ENCODE data around the gene SPATA21.

Gene SPATA21

DNA sequence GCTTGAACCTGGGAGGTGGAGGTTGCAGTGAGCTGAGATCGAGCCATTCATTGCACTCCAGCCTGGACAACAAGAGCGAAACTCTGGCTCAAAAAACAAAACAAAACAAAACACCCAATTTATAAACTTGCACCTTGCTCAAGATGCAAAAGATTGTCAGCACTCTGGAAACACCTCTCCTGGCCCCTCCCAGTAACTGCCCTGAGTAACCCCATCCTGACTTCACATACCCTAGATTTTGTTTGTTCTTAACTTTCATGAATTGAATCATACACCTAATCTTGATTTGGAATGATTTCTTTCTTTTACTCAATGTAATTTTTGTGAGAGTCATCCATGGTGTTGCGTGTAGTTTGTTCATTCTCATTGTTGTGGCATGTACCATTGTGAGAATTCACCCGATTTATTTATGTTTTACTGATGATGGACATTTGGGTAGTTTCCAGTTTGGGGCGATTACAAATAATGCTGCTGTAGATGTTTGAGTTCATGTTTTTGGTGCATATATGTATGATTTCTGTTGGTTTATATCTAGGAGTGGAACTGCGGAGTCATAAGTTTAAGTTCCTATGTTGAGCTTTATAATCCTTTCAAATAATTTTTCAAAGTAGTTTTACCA lies 13.7 kb upstream of the SPATA21 start:
- DNase-seq, result no peak

- no peak for DNase-seq
Measured at GRCh38 chr1:16449666-16450065, 12.4 kb upstream of the SPATA21 start.

- DNase-seq, result no peak
Measured at GRCh38 chr1:16449065-16449464, 11.8 kb upstream of the SPATA21 start.

DNA sequence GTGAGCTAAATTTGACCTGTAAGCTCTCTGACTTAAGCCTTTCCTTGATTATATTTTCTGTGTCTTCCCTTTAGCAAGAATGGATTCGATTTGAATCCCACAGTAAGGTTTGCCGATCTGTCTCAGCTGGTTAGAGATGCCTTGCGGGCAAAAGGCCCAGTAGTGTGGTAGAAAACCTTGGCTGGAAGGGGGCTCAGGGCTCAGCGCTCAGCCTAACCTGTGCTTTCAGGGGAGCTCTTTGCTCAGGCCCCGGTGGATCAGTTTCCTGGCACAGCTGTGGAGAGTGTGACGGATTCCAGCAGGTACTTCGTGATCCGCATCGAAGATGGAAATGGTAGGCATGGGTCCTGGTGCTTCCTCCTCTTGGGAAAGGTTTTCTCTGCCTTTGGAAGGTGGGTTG lies 10.4 kb upstream of the SPATA21 start:
- DNase-seq, result no peak

DNA sequence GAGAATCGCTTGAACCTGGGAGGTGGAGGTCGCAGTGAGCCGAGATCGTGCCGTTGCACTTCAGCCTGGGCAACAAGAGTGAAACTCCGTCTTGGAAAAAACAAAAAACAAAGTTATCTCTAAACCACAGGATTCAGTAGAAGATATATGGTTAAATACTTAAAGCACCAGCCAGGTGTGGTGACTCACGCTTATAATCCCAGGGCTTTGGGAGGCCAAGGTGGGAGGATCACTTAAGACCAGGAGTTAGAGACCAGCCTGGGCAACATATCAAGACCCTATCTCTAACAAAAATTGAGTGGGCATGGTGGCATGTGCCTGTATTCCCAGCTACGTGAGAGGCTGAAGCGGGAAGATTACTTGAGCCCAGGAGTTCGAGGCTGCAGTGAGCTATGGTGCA lies 8.9 kb upstream of the SPATA21 start:
- DNase-seq, result no peak

DNA sequence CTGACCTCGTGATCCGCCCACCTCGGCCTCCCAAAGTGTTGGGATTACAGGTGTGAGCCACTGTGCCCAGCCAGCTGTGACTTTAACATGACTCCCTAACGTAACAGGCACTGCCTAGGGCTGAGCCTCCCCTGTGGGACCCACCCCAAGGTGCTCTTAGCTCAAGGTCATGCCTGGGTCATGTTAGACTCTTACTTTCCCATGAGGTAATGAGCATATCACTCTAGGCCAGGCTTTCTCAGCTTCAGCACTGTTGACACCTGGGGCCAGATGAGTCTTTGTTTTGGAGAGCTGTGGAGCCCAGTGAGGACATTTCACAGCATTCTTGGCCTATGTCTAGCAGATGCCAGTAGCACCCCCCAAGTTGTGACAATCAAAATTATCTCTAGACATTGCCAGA lies 7.8 kb upstream of the SPATA21 start:
- DNase-seq, result no peak

DNA sequence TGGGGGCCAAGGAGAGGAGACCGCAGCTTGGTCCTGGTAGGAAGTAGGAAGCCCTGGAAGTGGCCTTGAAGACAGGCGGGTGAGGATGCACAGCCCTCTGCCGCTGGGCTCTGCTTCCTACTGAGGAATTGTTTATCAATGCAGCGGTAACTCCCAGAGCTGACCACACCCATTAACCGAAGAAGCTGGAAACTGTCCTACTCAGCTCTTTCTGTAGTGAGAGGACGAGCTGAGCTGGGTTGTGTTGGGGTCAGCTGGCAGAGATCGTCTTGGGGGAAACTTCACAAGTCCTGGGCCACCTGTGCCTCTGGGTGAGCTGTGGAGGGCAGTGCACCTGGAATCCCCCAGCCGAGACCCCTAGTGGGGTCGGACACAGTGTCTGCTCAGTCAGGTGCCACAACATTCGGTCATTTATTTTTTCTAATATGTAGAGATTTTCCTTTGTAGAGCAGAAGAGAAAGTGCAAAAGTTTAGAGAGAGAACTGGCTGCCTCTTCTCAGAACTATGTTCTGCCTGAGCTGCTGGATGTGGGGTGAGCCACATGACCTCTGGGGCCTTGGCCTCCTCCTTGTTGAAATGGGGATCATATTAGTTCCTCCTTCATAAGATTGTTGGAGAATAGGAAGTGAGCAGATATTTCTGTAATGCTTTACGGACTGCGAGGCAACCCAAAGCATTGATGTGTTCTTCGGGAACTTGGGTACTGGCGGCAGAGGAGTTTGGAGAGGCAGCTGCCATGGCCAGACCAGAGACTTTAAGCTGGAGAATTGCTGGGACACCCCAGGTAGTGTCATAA lies 6.9 kb upstream of the SPATA21 start:
- no peak for DNase-seq

- no peak for DNase-seq
Measured at GRCh38 chr1:16442941-16443340, 5.7 kb upstream of the SPATA21 start.

GRCh38 chr1:16442265-16442664 lies 5.0 kb upstream of the SPATA21 start:
- no peak for DNase-seq

DNA sequence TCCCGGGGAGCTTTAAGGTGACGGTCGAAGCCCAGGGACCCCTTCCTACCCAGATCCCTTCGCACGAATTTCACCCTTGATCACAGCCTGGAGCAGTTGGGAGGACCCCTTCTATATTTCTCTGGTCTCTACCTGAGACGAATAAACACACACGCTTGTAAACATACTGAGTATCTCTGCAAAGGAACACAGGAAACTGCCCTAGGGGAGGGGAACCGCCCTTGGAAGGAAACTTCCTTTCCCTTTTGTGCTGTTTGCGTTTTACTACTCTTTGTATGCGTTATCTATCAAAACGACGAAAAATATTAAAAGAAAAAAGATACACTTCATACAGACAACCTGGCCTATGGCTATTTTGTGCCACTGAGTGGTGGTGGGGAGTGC lies 4.0 kb upstream of the SPATA21 start:
- no peak for DNase-seq

DNA sequence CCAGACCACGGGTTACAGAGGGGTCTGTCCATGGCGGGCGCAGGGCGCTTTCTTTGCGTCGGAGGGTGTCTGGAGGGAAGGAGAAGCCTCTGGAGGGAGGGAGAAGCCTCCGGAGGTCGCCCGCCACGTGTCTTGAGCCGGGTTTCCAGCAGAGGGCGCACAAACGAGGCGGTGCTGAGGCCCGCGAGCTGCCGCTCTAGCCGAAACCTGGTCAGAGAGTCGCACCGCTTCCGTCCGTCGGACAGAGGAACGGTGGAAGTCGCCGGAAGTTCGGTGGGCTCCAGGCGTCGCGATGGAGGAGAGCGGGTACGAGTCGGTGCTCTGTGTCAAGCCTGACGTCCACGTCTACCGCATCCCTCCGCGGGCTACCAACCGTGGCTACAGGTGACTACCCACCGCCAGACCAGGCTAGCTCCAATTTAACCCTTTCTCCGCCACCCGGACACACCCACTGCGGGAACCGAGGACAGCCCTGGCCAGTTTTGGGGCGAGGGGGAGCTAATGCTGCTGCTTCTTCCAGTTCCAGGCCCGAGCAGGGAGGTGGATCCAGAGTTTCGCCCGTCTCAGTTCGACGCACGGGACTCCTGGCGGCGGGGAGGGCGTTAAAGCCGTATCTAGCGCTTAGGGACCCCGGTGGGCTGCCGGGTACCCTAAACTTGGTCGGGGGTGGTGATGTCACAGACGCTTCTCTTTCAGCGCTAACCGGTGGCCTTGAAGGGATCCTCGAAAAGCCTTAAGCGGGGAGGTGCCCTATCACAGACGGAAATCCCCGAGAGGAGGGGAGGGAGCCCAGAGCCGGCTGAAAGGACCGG lies 3.5 kb upstream of the SPATA21 start, which contains the start of gene NECAP2:
NECAP2 (plus strand) TSS at position 255 of the 812 bp plus-strand sequence; CDS start at position 293, 38 bp downstream.
- DNase-seq, result peak; percentile 95

GRCh38 chr1:16440131-16440469 lies 2.9 kb upstream of the SPATA21 start:
- DNase-seq, result no peak

DNA sequence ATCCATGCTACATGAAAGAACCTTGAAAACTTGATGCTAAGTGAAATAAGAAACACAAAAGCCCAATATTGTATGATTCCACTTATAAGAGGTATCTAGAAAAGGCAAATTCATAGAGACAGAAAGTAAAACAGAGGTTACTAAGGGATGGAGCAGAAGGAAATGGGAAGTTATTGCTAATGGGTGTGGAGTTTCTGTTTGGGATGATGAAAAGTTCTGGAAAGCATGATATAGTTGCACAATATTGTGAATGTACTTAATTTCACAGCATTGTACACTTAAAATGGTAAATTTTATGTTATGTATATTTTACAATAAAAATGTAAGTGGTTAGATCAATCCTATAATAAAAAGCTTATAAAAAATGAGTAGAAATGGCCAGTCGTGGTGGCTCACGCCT lies 1.7 kb upstream of the SPATA21 start:
- no peak for DNase-seq

GRCh38 chr1:16438516-16438915 lies 1.3 kb upstream of the SPATA21 start:
- DNase-seq, result no peak

DNA sequence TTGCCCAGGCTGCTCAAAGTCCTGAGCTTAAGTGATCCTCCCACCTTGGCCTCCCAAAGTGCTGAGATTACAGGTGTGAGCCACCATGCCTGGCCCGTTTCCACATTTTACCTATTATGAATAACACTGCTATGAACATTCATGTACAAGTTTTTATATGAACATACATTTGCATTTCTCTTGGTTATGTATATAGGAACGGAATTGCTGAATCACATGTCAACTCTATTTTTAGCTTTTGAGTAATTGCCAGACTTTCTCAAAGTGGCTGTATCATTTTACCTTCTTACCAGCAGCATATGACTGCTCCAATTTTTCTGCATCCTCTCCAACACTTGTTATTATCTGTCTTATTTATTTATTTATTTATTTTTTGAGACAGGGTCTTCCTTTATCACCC lies 2.7 kb downstream of the SPATA21 start:
- DNase-seq, result no peak

GRCh38 chr1:16434007-16434406 lies 3.2 kb downstream of the SPATA21 start:
- DNase-seq, result no peak

DNA sequence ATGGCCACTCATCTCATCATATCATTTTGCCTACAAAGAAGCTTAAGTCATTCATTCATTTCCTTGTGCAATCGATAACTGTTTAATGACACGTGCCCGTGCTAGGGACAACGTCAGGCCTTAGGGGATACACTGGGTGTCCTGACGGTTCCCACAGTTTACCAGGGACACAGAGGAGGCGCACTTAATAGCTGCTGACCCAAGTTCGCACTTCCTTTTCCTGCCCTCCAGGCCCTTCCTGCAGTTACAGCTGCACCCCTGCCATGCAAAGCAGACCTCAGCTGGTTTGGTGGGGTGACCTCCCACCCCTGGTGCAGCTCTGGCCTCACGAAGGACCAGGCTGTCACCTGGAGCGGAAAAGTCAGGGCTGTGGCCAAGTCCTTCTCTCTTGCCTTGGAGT lies 4.2 kb downstream of the SPATA21 start:
- DNase-seq, result no peak

DNA sequence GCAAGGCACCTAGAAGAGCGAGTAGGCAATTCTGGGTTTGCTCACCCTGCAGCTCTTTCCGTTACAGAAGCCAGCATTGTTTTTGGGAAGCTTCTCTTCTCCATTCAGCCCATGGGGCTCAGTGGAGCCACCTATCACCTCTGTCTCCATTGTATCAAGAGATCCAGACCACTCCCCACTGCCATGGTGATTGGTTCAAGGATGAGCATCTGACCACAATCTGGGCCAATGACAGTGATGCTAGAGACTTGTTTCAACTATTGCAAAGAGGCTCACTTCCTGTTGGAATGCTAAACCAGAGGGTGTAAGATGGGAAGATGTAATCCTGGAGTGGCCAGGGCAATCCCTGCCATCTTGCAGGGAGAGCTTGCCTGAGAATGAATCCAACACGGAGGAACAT lies 6.6 kb downstream of the SPATA21 start:
- no peak for DNase-seq

DNA sequence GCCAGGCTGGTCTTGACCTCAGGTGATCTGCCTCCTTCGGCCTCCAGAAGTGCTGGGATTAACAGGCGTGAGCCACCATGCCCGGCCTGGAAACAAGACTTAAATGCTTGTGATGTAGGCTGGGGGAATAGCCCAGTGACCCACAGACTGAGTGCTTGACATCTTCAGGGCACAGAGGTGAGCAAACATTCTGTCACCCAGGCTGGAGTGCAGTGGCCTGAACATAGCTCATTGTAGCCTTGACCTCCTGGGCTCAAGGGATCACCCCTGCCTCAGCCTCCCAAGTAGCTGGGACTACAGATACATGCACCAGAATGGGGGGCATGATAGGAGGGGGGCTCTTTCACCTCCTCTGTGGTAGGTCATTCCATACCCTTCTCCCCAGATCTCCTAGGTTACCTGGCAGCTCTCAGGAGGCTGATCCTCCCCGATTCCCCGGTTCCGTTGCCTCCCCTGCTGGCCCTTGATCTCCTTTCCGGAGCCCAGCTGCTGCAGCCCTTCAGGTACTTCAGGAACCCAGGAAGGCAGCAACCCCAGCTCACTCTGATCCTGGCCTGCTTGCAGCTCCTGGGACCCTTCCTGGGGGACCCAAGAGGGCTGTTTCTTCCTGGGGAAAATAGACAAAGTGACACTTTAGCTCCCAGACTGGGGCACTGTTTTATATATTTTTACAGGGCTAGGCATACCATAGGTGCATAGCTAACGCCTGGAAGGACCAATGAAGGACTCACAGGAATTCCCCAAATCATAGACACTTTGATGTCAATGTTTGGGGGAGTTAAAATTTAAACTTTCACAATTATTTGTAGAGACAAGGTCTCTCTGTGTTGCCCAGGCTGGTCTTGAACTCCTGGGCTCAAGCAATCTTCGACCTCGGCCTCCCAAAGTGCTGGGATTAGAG lies 11.8 kb downstream of the SPATA21 start:
- no peak for DNase-seq

DNA sequence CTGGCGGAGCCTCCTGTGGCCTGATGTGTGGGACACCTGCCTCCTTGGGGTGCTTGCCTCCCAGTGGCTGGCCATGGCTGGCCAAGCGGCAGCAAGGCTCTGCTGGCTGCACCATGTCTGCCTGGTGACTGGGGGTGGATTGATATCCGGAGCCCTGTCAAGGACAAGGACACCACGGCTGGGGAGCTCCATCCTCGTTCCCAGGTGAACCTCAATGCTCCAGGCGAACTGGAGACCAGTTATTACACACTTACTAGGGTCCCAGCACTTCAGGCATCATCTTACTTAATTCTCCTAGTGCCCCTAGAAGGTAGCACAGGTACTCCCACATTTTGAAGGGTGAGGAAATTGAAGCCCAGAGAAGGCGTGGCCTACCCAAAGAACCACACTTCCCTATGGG lies 15.2 kb downstream of the SPATA21 start:
- no peak for DNase-seq

DNA sequence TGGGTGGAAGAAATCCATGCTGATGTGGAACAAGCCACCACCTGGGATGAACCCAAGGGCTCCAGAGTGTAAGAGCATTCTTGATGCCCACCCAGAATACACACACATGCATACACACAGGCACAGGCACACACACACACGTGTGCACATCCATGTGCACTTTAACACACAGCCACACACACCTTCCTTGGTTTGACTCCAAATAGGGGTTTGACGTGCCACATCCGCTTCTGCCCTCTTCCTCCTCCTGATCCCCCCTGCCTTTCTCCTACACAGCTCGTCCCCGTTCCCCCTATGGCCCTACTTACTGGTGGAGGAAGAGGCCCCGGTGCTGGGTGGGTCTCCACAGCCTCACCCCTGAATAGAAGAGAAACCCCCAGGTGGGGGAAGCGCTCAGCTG lies 16.0 kb downstream of the SPATA21 start:
- no peak for DNase-seq

GRCh38 chr1:16420424-16421118 lies 16.7 kb downstream of the SPATA21 start:
- peak; percentile 73 for DNase-seq
